ENCODE measurements around the gene CHRDL2.

- TF ChIP-seq EZH2phosphoT487 (IDR thresholded peaks at IDR 0.05; ENCODE audit: insufficient read depth, low read depth) (no peak), EZH2 (IDR thresholded peaks at IDR 0.05; ENCODE audit: insufficient read depth, poor library complexity, severe bottlenecking) (no peak)
Observed at GRCh38 chr11:74673693-74674360, 57.4 kb downstream of the CHRDL2 start.

All from GM23248 (cell line).